ENCODE data around the gene ZNF597. TPM values are rescaled to one million over a fixed set of nuclear protein-coding genes. Genes with fewer than 3 reads are reported as not detected.

Gene ZNF597
- total and polyA plus RNA-seq, 10 of the 15 experiments (the other 5 are each of a cell fraction or from before 2014, with no cell fraction given), result 0.80 to 2.8 (median 2.0) TPM

DNA sequence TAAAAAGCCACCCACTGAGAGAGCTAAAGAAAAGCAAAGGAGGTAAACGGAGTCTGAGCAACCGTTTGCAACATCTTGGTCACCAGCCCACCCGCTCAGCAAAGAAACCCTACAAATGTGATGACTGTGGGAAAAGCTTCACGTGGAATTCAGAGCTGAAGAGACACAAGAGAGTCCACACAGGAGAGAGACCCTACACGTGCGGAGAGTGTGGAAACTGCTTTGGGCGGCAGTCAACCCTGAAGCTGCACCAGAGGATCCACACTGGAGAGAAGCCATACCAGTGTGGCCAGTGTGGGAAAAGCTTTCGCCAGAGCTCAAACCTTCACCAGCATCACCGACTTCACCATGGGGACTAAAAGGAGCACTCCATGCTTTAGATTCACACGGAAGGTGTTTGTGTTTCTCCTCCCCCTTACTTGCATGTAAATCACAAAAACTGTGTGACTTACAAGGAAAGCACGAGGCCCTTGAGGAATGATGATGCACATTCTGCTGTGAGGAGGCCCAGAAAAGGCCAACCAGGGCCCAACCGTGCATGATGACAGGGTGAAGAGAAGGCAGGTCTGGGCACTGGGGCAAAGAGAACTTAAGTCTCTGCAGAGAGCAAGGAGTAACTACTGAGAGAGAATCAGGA is 34.6 kb downstream of the ZNF597 start (continued):
- TF ChIP-seq SUZ12 (IDR thresholded peaks at IDR 0.05; ENCODE audit: unreplicated experiment) (no peak), KLF5 (IDR thresholded peaks at IDR 0.05; ENCODE audit: partially characterized antibody) (peak; percentile 95), SIN3A (IDR thresholded peaks at IDR 0.05; ENCODE audit: low read depth, low read length) (no peak), TCF3 (IDR thresholded peaks at IDR 0.05; ENCODE audit: borderline replicate concordance, insufficient read depth, low read depth, low read length) (no peak), ESRRA (IDR thresholded peaks at IDR 0.05; ENCODE audit: low read length) (no peak), MXI1 (IDR thresholded peaks at IDR 0.05; ENCODE audit: low read depth, low read length) (no peak), CHD2 (IDR thresholded peaks at IDR 0.05; ENCODE audit: borderline replicate concordance, low read depth, low read length) (no peak), POLR2AphosphoS2 (IDR thresholded peaks at IDR 0.05; ENCODE audit: low read depth, low read length) (no peak), ZBED1 (IDR thresholded peaks at IDR 0.05; ENCODE audit: borderline replicate concordance) (no peak), SUPT20H (IDR thresholded peaks at IDR 0.05; ENCODE audit: borderline replicate concordance, control insufficient read depth, low read depth, low read length) (no peak), NBN (IDR thresholded peaks at IDR 0.05) (no peak), POLR2AphosphoS5 (IDR thresholded peaks at IDR 0.05; ENCODE audit: low read length) (no peak), HDAC2 (IDR thresholded peaks at IDR 0.05) (no peak), NRF1 (conservative IDR thresholded peaks at IDR 0.05; ENCODE audit: low read depth, low read length) (no peak)
- TF ChIP-seq, protein P1, sequence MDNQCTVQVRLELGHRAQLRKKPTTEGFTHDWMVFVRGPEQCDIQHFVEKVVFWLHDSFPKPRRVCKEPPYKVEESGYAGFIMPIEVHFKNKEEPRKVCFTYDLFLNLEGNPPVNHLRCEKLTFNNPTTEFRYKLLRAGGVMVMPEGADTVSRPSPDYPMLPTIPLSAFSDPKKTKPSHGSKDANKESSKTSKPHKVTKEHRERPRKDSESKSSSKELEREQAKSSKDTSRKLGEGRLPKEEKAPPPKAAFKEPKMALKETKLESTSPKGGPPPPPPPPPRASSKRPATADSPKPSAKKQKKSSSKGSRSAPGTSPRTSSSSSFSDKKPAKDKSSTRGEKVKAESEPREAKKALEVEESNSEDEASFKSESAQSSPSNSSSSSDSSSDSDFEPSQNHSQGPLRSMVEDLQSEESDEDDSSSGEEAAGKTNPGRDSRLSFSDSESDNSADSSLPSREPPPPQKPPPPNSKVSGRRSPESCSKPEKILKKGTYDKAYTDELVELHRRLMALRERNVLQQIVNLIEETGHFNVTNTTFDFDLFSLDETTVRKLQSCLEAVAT (IDR thresholded peaks at IDR 0.05), result 0 out of 2 replicates have a peak, but pooled peaks have one; percentile 33
